ENCODE results near the gene PLCB4.

DNA sequence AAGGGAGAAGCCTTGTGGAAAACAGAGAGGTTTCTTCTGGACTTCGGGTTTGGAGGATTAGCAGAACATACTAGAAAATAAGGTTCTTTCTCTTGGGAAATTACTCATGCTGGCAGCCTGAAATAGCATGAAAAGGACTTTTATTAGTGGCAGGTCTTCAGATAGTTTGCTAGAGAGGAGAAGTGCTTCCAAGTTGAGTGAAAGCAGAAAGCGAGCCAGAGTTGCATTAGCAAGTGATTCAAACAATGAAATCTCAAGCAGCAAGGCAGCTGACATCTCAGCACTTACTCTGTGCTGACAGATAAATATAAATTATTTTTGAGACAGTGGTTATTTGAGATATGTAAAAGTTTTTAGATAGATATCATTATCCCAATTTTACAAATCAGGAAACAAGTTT, 91.9 kb downstream of the PLCB4 start:
- TF ChIP-seq, protein P1, sequence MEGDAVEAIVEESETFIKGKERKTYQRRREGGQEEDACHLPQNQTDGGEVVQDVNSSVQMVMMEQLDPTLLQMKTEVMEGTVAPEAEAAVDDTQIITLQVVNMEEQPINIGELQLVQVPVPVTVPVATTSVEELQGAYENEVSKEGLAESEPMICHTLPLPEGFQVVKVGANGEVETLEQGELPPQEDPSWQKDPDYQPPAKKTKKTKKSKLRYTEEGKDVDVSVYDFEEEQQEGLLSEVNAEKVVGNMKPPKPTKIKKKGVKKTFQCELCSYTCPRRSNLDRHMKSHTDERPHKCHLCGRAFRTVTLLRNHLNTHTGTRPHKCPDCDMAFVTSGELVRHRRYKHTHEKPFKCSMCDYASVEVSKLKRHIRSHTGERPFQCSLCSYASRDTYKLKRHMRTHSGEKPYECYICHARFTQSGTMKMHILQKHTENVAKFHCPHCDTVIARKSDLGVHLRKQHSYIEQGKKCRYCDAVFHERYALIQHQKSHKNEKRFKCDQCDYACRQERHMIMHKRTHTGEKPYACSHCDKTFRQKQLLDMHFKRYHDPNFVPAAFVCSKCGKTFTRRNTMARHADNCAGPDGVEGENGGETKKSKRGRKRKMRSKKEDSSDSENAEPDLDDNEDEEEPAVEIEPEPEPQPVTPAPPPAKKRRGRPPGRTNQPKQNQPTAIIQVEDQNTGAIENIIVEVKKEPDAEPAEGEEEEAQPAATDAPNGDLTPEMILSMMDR (IDR thresholded peaks at IDR 0.05; ENCODE audit: insufficient read depth, low read length) = no peak
- TF ChIP-seq POLR2AphosphoS5 (IDR thresholded peaks at IDR 0.05; ENCODE audit: low read depth) (no peak), GABPA (IDR thresholded peaks at IDR 0.05; ENCODE audit: low read depth) (no peak), SPI1 (IDR thresholded peaks at IDR 0.05; ENCODE audit: borderline replicate concordance, low read depth) (no peak)
- TF ChIP-seq, protein P2, sequence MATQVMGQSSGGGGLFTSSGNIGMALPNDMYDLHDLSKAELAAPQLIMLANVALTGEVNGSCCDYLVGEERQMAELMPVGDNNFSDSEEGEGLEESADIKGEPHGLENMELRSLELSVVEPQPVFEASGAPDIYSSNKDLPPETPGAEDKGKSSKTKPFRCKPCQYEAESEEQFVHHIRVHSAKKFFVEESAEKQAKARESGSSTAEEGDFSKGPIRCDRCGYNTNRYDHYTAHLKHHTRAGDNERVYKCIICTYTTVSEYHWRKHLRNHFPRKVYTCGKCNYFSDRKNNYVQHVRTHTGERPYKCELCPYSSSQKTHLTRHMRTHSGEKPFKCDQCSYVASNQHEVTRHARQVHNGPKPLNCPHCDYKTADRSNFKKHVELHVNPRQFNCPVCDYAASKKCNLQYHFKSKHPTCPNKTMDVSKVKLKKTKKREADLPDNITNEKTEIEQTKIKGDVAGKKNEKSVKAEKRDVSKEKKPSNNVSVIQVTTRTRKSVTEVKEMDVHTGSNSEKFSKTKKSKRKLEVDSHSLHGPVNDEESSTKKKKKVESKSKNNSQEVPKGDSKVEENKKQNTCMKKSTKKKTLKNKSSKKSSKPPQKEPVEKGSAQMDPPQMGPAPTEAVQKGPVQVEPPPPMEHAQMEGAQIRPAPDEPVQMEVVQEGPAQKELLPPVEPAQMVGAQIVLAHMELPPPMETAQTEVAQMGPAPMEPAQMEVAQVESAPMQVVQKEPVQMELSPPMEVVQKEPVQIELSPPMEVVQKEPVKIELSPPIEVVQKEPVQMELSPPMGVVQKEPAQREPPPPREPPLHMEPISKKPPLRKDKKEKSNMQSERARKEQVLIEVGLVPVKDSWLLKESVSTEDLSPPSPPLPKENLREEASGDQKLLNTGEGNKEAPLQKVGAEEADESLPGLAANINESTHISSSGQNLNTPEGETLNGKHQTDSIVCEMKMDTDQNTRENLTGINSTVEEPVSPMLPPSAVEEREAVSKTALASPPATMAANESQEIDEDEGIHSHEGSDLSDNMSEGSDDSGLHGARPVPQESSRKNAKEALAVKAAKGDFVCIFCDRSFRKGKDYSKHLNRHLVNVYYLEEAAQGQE (IDR thresholded peaks at IDR 0.05; ENCODE audit: insufficient replicate concordance, low read depth) = no peak
